Fibroblast of pulmonary artery (primary cell): Measurements from ENCODE around the gene KRTAP9-1.

Experiments used
- DNase-seq: peaks from one replicate; pipeline ENCODE4 v3.0.0-alpha.2; 2010; ENCODE audit warnings: low read depth
- H3K4me3 ChIP-seq: replicated peaks from 2 replicates; pipeline ENCODE4 v1.5.1; 2011; ENCODE audit warnings: low read depth, mild to moderate bottlenecking, control low read depth, low read length, moderate library complexity
- CTCF ChIP-seq: IDR thresholded peaks from 2 replicates; pipeline ENCODE4 v1.5.1; 2011; ENCODE audit warnings: mild to moderate bottlenecking, control low read depth, low read length, inconsistent platforms; ENCODE audit errors: missing control alignments

Gene KRTAP9-1

DNA sequence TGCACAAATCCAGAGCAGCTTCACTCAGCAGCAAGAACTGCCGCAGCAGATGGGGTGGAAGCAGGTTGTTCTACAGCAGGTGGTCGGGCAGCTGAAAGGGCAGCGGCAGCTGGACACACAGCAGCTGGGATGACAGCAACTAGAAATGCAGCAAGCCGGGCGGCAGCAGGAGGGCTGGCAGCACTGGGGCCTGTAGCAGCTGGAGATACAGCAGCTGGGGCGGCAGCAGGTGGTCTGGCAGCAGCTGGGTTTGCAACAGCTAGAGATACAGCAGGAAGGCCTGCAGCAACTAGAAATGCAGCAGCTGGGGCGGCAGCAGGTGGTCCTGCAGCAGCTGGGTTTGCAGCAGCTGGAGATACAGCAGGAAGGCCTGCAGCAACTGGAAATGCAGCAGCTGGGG lies 22.1 kb upstream of the KRTAP9-1 start:
- TF ChIP-seq CTCF = no peak
- H3K4me3 ChIP-seq = no peak overlapping the region
- no peak for DNase-seq

- no peak for TF ChIP-seq CTCF
- H3K4me3 ChIP-seq = no peak within 1 kb of the TSS
- no peak for DNase-seq
Measured at GRCh38 chr17:41168121-41168520, 21.6 kb upstream of the KRTAP9-1 start, which contains the start of gene KRTAP4-3. TSS of gene KRTAP4-3 (minus strand) at chr17:41168221. CDS start at chr17:41168172, 49 bp downstream.

- TF ChIP-seq CTCF = no peak
- no peak overlapping the region for H3K4me3 ChIP-seq
- no peak for DNase-seq
Measured at GRCh38 chr17:41171886-41172285, 17.8 kb upstream of the KRTAP9-1 start.

DNA sequence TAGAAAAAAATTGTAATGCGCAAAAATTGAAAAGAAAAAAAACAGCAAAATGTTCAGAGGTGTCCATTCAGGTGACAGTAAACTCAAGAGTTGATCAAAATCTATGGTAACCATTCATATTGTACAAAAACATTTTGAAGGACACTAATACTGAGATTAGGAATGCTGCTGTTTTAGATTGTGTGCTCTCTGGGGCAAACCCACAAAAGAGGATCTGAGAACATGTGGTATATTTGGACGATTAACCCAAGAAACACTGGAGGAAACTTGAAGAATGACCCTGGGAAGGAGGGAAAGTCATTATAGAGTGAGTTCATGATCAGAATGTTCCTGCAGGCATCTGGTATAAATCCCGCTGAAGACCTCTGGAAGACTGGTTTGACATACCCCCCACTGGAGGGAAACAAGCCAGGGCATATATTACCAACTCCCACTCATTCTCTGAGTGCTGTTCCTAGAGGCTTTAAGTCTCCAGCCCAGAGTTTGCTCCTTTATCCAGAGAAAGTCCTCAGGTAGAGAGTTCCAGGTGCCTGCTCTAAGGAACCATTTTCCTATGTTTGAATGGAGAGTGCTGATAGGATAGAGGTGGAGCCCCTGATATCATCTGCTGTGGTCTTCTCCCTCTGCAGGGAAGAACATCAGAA lies 12.8 kb upstream of the KRTAP9-1 start:
- no peak for TF ChIP-seq CTCF
- DNase-seq = no peak
- H3K4me3 ChIP-seq = no peak overlapping the region

- TF ChIP-seq CTCF = no peak
- DNase-seq = no peak
- H3K4me3 ChIP-seq = no peak within 1 kb of the TSS
Measured at GRCh38 chr17:41177727-41178271, 11.9 kb upstream of the KRTAP9-1 start, which contains the start of gene KRTAP4-2. TSS of gene KRTAP4-2 (minus strand) at chr17:41178221. CDS start at chr17:41178164, 57 bp downstream.

DNA sequence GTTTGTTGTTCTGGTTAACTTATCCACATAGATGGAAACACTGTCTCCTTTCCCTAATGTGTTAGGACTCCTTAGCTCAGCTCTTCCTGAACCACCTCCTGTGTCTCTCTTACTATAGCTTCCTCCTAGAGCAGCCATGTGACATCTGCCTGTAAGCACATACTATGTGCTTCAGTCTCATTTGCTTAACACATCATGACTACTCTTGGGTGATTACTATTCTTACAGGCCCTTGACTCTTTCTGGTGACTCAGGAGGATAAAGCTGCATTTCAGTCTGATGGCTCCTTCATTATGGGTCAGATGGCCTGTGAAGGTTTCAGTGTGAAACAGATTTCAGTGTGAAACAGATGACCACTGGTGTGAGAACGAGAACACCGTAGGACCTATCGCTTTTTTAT lies 11.3 kb upstream of the KRTAP9-1 start:
- no peak for TF ChIP-seq CTCF
- no peak for DNase-seq
- no peak overlapping the region for H3K4me3 ChIP-seq
